HL-60/S4 treated with retinoic acid at 250 ng/mL for 4 days and 3 days (cell line): Measurements from ENCODE around the gene TEX264.

Experiments
- in situ Hi-C: fragments of 300-500 bp; cut with MboI; formaldehyde crosslinking; loops from 2 replicates; pipeline ENCODE4 v1.7.0; 2022; ENCODE audit warnings: low sequenced_read_pairs

Gene TEX264

DNA sequence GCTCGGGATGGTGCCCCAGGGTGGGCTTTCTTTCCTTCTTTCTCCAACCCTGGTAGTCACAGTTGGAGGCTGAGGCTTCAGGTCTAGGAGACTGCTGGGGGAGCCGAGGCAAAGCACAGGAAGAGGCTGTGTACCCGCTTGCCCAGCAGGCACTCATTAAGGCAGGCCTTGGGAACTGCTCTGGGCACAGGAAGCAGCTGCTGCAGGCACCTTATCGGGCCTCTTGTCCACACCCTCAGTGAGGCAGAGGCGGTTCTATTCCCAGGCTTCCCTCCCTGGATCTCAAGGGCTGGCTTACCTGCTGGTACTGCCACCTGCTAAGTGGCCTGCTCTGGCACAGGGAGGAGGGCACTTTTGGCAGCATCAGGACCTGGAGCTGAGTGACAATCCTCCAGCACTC, 20.0 kb downstream of the TEX264 start:
- in situ Hi-C loops = no loop called here

- in situ Hi-C loops = no loop called here
These were observed 20.9 kb downstream of the TEX264 start for GRCh38 chr3:51691949-51692348.

DNA sequence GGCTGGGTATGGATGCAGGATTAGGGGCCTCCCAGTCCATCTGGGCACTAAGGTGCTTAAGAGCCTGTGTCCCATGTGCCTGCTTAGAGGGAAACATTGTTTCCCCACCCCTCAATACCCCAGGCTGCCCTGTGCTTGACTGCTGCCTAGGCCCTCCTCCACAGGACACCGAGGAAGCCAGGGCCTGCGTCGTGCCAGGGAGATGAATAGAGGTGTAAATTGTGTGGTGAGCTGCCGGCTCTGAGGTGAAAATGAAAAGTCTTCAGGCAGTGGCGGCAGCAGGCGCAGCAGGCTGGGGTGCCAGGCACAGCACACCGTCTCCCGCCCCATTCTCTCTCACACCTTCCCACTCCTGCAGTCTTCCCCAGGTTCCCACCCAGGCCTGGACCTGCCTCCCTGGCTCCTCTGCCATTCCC, 21.9 kb downstream of the TEX264 start:
- in situ Hi-C loops = no loop called here

DNA sequence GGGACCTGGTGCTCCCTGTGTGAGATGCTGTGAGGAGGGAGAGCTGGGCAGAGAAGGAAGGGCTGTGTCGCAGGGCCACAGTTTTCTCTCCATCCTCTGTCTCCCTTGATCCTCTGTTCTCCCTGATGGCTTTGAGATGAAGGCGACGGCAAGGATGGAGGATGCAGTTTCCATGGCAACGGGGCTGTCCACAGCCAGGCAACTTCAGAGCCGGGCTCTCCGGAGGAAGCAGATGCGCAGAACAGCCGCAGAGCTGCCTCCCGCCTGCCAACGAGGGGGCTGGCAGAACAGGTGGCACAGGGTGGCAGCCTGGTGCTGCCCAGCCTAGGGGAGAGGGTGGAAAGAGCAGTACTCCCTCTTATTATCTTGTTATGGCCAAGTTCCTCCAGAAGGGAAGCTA, 25.9 kb downstream of the TEX264 start:
- in situ Hi-C loops = no loop called here

DNA sequence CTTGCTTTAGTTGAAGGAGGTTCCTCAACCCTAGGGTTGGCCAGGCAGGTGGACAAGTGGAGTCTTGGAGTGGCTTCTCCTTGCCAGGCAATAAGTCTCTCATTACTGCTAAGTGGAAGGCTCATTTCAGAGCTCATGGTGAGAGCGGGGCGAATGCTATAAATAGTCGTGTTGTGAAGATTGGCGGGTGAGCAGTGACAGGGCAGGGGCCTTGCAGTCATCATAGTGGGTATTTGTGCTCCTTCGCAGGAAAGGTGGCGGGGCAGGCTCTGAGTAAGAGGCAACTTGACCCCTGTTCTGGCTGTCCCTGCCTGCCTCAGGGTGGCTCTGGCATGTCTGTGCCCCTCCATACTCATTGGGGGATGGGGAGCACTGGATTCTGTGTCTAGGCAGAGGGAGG, 27.2 kb downstream of the TEX264 start:
- in situ Hi-C loops = no loop called here

GRCh38 chr3:51700403-51700802, 29.4 kb downstream of the TEX264 start:
- in situ Hi-C loops = no loop called here

DNA sequence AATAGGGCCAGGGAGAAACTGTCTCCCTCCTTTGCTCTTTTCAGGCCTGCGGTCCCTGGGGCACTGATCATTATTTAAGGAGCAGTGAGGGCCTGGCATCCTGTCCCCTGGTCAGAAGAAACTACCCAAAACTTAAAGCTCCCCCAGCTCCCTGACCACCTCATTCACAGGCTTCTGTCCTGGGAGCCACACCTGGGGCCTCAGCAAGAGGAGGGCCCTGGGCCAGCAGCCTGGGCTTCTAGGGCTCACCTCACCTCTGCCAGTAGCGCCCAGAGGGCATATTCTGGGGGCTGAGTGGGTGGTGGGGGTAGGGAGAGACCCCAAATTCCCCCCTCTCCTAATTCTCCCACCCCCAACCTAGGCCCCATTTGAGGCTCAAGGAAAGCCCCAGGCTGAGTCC, 31.1 kb downstream of the TEX264 start:
- in situ Hi-C loops = no loop called here

GRCh38 chr3:51703068-51703760, 32.2 kb downstream of the TEX264 start:
- in situ Hi-C loops = no loop called here

GRCh38 chr3:51703761-51704510, 32.9 kb downstream of the TEX264 start:
- in situ Hi-C loops = no loop called here

- in situ Hi-C loops = no loop called here
These were observed 33.5 kb downstream of the TEX264 start for GRCh38 chr3:51704511-51704950.

DNA sequence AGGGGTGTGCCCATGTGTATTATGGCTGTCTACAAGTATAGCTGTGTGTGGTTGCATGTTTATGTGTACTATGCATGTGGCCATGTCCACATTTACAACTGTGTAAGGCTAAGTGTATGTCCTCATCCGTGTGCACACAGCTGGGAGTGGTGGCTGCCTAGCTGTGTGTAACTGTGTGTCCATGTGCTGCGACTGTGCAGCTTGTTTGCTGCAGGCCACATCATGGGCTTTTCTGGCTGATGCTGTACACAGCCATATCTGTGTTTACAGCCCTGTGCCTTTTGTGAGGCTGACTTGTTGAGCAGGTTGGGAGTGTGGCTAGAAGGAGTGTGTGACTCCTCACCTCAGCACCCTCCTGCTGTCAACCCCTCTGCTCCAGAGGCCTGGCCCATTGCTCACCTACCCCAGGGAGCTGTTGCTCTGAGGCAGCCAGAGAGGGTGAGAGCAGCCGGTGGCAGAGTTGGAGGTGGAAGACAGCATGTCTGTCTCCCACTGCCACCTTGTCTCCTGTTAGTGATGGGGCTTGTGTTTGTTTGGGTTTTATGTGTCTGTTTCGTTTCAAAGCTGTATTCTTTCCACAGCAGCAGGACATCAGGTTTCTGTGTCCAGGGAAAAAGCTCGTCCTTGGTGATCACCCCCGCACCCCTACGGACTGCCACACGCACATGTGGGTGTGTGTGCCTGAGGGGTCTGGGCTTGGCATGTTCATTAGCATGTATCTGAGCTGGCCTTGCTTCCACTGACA, 34.4 kb downstream of the TEX264 start:
- in situ Hi-C loops = no loop called here

DNA sequence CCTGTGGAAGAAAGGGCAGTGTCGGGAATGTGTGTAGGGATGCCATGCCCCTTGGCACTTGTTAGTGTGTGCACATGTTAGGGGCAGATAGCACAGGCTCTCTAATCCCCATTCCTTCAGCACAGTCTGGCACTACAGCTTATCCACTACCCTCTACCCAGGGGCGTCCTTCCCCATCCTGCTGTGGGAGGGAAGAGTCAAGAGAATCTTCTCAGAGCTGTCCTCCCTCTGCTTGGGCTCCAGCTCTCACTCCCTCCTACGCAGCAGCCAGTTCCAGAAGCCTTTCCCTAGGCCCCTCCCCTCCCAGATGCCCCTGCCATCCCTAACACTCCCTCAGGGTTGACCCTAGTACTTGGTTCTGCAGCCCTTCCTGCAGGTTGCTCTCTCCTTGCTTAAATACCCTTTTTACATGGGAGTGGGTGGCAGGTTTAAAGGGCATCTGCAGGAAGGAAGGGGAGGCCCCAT, 35.0 kb downstream of the TEX264 start:
- in situ Hi-C loops = no loop called here

- in situ Hi-C loops = no loop called here
These were observed 36.0 kb downstream of the TEX264 start, which contains the start of gene GRM2 for GRCh38 chr3:51706788-51707731. TSS of gene GRM2 (plus strand) at chr3:51707068. CDS start at chr3:51708984, 1,916 bp downstream.

DNA sequence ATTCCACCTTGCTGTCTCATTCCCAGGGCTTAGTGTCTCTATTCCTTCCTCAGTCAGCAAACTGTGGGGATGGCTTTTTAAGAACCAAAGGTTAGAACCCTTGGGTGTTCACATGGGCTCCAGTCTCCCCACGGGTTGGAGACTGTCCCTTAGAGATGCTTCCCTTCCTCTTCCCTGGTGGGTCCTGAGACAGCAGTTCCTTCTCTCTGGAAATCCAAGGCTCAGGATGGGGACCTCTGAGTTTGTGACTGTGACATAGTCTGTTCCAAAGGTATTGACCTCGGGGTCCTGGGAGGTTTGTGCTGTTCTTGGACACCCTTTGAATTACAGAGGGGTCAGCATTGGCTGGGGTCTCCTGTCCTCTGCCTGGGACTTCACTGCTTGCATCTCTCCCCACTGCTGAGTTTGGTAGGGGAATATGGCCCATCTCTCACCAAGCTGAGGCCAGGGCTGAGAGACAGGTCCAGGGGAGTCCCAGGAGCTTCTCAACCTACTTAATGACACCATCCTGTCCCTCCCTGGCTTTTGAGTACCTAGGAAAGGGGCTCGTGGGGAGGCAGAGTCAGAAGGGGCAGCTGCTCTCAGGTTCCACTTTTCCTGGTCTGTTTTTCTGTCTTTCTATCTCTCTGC, 37.3 kb downstream of the TEX264 start:
- in situ Hi-C loops = no loop called here

- in situ Hi-C loops = no loop called here
These were observed 38.0 kb downstream of the TEX264 start for GRCh38 chr3:51709004-51709420.

DNA sequence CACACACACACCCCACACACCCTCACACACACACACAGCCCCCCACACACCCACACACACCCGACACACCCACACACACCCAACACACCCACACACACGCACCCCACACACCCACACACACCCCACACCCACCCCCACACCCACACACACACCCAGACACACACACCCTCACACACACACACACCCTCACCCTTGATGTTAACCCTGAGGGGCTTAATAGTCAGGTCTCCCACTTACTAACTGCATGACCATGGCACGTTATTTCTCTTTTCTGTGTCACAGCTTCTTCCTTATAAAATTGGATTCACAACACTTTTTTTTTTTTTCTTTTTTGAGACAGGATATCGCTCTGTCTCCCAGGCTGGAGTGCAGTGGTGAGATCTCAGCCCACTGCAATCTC, 38.6 kb downstream of the TEX264 start:
- in situ Hi-C loops = no loop called here

- in situ Hi-C loops = no loop called here
These were observed 39.7 kb downstream of the TEX264 start for GRCh38 chr3:51710631-51711351.

GRCh38 chr3:51711352-51712037, 40.4 kb downstream of the TEX264 start:
- in situ Hi-C loops = no loop called here

- in situ Hi-C loops = no loop called here
These were observed 41.0 kb downstream of the TEX264 start for GRCh38 chr3:51712038-51712420.
